Measurements from ENCODE around the gene NACC2. TPM values are rescaled to one million over a fixed set of nuclear protein-coding genes. Genes with fewer than 3 reads are reported as not detected.

The NACC2 gene
- polyA plus RNA-seq, 3 donors = 5.3 to 15.5 (median 9.1) TPM

GRCh38 chr9:136087741-136088480 lies 7.2 kb downstream of the NACC2 start:
- whole genome bisulfite sequencing, 3 donors = 57 to 80% (median 70%) methylated on average over 24 of the region's 24 CpGs
- H3K27ac ChIP-seq (ENCODE audit: low read depth, low read length) = no peak overlapping the region

GRCh38 chr9:136086951-136087740 lies 7.9 kb downstream of the NACC2 start:
- H3K27ac ChIP-seq (ENCODE audit: low read depth, low read length) = no peak overlapping the region
- WGBS, 3 donors = 84 to 91% (median 85%) methylated on average over 19 to 21 of the region's 21 CpGs

GRCh38 chr9:136086213-136086881 lies 8.7 kb downstream of the NACC2 start:
- H3K27ac ChIP-seq (ENCODE audit: low read depth, low read length) = no peak overlapping the region
- 58 to 80% (median 60%) methylated on average over 24 of the region's 24 CpGs for WGBS, 3 donors

DNA sequence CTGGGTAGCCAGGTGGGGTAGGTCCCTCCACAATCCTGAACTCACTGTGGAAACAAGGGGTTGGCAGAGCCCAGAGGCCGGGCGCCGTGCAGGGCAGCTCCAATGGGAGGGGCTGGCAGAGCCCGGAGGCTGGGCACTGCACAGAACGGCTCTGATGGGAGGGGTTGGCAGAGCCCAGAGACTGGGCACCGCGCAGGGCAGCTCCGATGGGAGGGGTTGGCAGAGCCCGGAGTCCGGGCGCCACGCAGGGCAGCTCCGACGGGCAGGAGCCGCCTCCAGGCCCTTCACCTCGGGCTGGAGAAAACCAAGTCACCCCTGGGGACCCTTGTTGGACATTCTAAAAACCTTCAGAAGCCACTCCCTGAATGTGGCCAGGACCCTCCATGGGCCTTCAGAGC lies 9.3 kb downstream of the NACC2 start:
- 34 to 72% (median 56%) methylated on average over 16 of the region's 16 CpGs for WGBS, 3 donors
- H3K27ac ChIP-seq (ENCODE audit: low read depth, low read length) = no peak overlapping the region

DNA sequence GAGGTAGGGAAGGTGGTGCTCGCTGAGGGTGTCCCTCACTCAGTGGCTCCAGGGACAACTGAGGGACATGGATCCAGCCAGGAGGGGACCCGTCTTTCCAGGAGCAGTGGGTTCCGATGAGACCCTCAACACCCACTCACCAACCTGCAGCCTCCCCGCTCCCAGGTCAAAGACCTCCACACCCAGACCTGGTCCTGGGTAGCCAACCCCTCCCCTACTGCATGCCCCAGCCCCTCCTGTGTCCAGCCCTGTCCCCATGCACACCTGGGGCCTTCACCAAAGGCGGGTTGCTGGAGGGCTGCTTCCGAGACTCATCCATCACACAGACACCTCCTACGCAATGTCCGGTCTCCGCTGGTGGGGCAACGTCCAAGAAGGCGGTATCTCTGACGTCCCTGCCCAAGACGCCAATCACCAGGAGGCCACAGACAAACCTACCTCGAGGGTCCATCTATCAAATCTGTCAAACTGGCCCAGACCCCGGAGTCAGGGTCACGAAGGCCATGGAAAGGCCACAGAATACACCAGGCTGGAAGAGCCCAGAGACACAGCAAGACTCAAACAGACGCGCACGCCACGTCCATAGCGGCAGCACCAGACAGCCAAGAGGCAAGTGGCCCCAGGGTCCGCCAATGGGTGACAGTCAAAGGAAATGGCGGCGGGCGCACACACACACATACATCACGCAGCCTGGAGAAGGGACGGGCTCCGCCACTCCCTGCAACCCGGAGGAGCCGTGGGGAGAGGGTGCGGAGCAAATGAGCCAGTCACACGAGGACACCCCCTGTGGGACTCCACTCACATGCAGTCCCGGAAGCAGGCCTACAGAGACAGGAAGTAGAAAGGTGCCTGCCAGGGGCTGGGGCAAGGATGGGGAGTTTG lies 10.8 kb downstream of the NACC2 start:
- no peak overlapping the region for H3K27ac ChIP-seq (ENCODE audit: low read depth, low read length)
- WGBS, 3 donors = 80 to 84% (median 83%) methylated on average over 32 to 33 of the region's 33 CpGs

DNA sequence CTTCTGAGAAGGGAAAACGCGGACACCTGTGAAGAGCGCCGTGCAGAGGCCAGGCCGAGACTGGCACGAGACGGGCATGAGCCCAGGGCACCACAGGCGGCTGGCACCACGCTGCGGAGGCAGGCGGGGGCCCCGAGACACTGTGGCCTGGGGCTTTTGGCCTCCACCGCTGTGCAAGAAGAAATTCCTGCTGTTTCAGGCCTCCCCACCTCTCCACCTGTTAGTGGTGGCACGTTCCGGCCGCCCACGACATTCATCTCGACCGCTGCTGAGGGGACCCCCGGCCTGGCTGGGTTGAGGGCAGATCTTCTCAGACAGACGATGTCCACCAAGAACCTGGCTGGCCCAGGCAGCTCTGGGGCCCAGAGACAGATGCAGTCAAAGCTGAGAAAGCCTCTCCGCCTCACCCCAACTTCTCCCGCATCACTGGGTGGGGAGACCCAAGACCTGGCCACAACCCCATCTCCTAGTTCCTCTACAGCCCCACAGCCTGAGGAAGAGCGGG lies 11.5 kb downstream of the NACC2 start:
- WGBS, 3 donors = 88 to 94% (median 92%) methylated on average over 24 of the region's 24 CpGs
- no peak overlapping the region for H3K27ac ChIP-seq (ENCODE audit: low read depth, low read length)

GRCh38 chr9:136082496-136083361 lies 12.4 kb downstream of the NACC2 start:
- no peak overlapping the region for H3K27ac ChIP-seq (ENCODE audit: low read depth, low read length)
- 83 to 86% (median 84%) methylated on average over 33 to 34 of the region's 34 CpGs for WGBS, 3 donors

GRCh38 chr9:136081826-136082495 lies 13.1 kb downstream of the NACC2 start:
- 78 to 91% (median 90%) methylated on average over 21 to 24 of the region's 24 CpGs for WGBS, 3 donors

GRCh38 chr9:136081113-136081825 lies 13.8 kb downstream of the NACC2 start:
- WGBS, 3 donors = 63 to 72% (median 64%) methylated on average over 27 of the region's 27 CpGs
- H3K27ac ChIP-seq (ENCODE audit: low read depth, low read length) = no peak overlapping the region

More at GRCh38 chr9:136081826-136082495, 13.1 kb downstream of the NACC2 start:
- no peak overlapping the region for H3K27ac ChIP-seq (ENCODE audit: low read depth, low read length)

DNA sequence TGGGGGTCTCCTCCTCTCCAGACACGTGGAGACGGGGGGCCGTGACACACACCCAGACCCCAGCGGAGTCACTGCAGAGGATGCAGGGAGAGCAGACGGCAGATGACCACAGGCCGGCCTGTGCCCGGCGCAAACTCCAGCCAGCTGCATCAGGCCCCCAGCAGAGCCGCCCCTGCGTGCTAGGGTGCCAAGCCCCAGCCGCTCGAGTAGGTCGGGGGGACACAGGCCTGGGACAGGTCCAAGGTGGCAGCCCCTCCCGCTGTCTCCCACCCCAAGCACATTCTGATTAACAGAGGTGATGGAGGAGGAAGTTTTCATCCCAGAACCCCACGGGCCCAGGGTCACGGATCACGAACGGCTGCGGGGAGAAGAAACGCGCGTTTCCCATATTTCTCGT lies 14.4 kb downstream of the NACC2 start:
- no peak overlapping the region for H3K27ac ChIP-seq (ENCODE audit: low read depth, low read length)
- 78 to 83% (median 80%) methylated on average over 23 of the region's 23 CpGs for WGBS, 3 donors

DNA sequence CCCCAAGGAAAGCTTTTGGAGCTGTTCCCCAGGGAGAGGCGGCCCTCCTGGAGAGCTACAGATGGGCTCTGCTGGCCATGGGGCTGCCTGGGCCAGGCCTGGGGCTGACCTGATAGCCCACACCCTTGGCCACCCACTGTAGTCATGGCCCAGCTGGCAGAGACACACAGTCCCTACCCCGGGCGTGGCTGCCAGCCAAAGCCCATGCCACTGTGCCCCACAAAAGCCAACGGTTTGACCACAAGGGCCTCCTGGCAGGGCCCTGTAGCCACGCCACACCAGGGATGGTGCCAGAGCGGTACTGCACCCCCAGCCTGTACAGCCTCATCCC lies 15.2 kb downstream of the NACC2 start:
- 50 to 82% (median 51%) methylated on average over 6 of the region's 6 CpGs for WGBS, 3 donors
- no peak overlapping the region for H3K27ac ChIP-seq (ENCODE audit: low read depth, low read length)

DNA sequence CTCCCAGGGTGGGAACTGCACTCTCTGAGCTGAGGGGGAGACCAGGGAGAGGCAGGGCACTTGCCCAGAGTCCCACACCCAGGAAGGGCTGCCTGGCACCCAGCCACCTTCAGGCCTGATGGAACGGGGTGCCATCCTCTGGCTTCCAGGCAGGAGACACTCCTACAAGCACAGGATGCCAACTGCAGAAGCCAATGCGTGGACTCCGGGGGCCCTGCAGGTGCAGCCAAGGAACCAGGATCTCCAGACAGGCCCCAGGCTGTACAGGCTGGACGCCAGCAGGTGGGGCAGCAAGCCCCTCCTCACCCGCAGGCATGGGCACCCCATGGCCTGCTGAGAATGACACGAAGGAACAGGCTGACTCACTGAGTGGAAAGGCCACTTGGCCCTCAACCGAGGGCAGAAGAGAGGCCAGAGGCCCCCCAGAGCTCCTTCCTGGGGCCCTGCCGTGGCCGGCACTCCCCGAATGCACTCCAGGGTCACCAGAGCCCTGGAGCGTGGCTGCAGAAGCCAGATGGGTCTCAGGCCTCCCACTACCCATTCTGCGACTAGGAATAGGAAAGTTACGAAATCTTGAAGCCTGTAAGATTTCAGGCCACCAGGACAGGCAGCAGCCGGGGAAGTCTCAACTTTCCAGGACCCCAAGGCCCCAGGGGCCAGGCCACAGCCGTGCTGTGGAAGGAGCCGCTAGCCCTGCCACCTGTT lies 15.7 kb downstream of the NACC2 start:
- H3K27ac ChIP-seq (ENCODE audit: low read depth, low read length) = no peak overlapping the region
- WGBS, 3 donors = 40 to 69% (median 47%) methylated on average over 16 of the region's 16 CpGs

- no peak overlapping the region for H3K27ac ChIP-seq (ENCODE audit: low read depth, low read length)
- 86 to 87% (median 86%) methylated on average over 27 of the region's 27 CpGs for WGBS, 3 donors
Observed at GRCh38 chr9:136078498-136079011, 16.5 kb downstream of the NACC2 start.

DNA sequence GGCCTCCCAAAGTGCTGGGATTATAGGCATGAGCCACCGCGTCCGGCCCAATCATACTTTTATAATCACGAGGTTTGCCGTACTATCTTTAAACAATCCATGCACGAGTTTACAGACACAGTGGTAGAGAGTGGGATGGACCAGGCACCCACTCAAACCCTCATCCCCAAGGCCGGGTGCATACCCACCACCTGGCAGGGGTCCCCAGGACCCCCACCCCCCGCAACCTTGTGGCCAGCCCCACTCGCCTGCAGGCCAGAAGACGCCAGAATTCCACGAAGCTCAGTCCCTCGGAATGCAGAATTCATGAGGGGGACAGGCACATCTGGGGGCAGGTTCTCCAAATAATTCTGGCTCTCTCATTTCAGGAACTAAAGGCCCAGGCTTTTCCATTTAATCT lies 17.1 kb downstream of the NACC2 start:
- 90 to 92% (median 91%) methylated on average over 12 of the region's 12 CpGs for WGBS, 3 donors
- no peak overlapping the region for H3K27ac ChIP-seq (ENCODE audit: low read depth, low read length)

- no peak overlapping the region for H3K27ac ChIP-seq (ENCODE audit: low read depth, low read length)
Observed at GRCh38 chr9:136077491-136077890, 17.6 kb downstream of the NACC2 start.

More at GRCh38 chr9:136077491-136077890, 17.6 kb downstream of the NACC2 start:
- 70 to 79% (median 74%) methylated on average over 8 of the region's 8 CpGs for WGBS, 3 donors

Data from adipose tissue (tissue), 3 donors.